Measurements from ENCODE around the gene ACTC1. TPM values are rescaled to one million over a fixed set of nuclear protein-coding genes. Genes with fewer than 3 reads are reported as not detected.
"Not testable (repeated sequence)": the region's sequence is repeated elsewhere in the genome, so short reads cannot be mapped to it uniquely, and the experiment has no call there.

Gene ACTC1
- total and polyA plus RNA-seq, 2 experiments from 2014 or later = 26.2 to 35.9 TPM

DNA sequence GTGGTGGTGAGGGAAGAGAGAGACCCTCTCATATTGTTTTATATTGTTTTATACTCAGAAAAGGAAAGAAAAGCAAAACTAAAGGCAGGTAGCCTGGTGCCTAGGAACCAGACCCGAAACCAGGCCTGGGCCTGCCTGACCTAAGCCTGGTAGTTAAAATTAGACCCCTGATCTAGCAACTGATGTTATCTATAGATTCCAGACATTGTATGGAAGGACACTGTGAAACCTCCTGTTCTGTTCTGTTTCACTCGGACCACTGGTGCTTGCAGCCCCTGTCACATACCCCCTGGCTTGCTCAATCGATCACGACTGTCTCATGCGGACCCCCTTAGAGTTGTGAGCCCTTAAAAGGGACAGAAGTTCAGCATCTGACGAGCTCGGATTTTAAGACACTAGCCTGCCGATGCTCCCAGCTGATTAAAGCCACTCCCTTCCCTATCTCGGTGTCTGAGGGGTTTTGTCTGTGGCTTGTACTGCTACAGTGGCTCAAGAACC lies 17.6 kb upstream of the ACTC1 start:
- not testable (repeated sequence) for H3K36me3 ChIP-seq (ENCODE audit: insufficient read depth); H3F3A ChIP-seq (replicated peaks; ENCODE audit: low read depth); H3K4me3 Mint-ChIP-seq; H2AFZ ChIP-seq; H3K27me3 ChIP-seq (ENCODE audit: insufficient read depth); H3K36me3 Mint-ChIP-seq (ENCODE audit: low read depth); H3K4me3 ChIP-seq; H3K4me2 ChIP-seq; DNase-seq (ENCODE audit: low spot score); H3K9me3 Mint-ChIP-seq; H3K9me2 ChIP-seq (ENCODE audit: insufficient read depth); H3K27ac Mint-ChIP-seq; H3K27ac ChIP-seq (ENCODE audit: low read depth); ATAC-seq; H3K4me1 Mint-ChIP-seq; H4K20me1 ChIP-seq (replicated peaks; ENCODE audit: insufficient read depth); H3K4me1 ChIP-seq (ENCODE audit: insufficient read depth); H3K27me3 Mint-ChIP-seq (ENCODE audit: insufficient read depth, low read depth, poor library complexity); H3K79me2 ChIP-seq (replicated peaks; ENCODE audit: insufficient read depth)

DNA sequence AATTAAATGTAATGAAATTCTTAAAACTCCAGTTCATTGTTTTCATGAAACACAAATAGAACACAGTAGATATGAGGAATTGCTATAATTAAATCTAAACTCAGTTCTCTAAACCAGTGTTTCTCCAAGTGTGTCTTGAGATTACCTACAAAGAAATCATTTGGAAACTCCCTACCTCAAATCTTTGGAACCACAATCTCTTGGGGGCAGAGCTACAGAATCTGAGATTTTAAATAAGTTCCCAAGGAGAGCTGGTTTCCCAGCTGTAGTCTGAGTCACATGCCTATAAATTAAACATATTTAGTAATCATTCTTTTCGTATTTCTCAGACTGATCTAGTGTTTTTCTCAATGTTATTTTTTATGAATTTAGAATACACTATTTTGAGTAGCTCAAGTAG lies 17.0 kb upstream of the ACTC1 start:
- Histone ChIP-seq H4K20me1 (replicated peaks; ENCODE audit: insufficient read depth) (no peaks in the 10 kb centered on the region), H3K9me2 (ENCODE audit: insufficient read depth) (no peaks in the 10 kb centered on the region), H3K36me3 (ENCODE audit: insufficient read depth) (no peaks in the 10 kb centered on the region), H3K4me1 (ENCODE audit: insufficient read depth) (no peaks in the 10 kb centered on the region), H3K4me3 (no peak overlapping the region), H3K27me3 (ENCODE audit: insufficient read depth) (no peaks in the 10 kb centered on the region), H3K4me2 (no peak overlapping the region), H3K79me2 (replicated peaks; ENCODE audit: insufficient read depth) (no peaks in the 10 kb centered on the region), H3F3A (replicated peaks; ENCODE audit: low read depth) (no peaks in the 10 kb centered on the region), H3K27ac (ENCODE audit: low read depth) (no peak overlapping the region), H2AFZ (no peak overlapping the region)
- ATAC-seq (no peak), DNase-seq (ENCODE audit: low spot score) (no peak)
- peaks cover 3% of the 10 kb centered on the region for H3K27me3 Mint-ChIP-seq (ENCODE audit: insufficient read depth, low read depth, poor library complexity)
- H3K36me3 Mint-ChIP-seq (ENCODE audit: low read depth) = 0 out of 3 replicates have a peak, but pooled peaks cover 2% of the 10 kb centered on the region
- H3K4me1 Mint-ChIP-seq = no peaks in the 10 kb centered on the region
- no peak overlapping the region for H3K4me3 Mint-ChIP-seq
- peaks cover 3% of the 10 kb centered on the region for H3K9me3 Mint-ChIP-seq
- H3K27ac Mint-ChIP-seq = no peak overlapping the region
- TF ChIP-seq, protein P1, sequence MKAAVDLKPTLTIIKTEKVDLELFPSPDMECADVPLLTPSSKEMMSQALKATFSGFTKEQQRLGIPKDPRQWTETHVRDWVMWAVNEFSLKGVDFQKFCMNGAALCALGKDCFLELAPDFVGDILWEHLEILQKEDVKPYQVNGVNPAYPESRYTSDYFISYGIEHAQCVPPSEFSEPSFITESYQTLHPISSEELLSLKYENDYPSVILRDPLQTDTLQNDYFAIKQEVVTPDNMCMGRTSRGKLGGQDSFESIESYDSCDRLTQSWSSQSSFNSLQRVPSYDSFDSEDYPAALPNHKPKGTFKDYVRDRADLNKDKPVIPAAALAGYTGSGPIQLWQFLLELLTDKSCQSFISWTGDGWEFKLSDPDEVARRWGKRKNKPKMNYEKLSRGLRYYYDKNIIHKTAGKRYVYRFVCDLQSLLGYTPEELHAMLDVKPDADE (IDR thresholded peaks at IDR 0.05) = no peak
- no peak for TF ChIP-seq ZNF114 (CRISPR knock-in tag; IDR thresholded peaks at IDR 0.05)
- TF ChIP-seq STAT1 (IDR thresholded peaks at IDR 0.05; ENCODE audit: unreplicated experiment) = no peak
- TF ChIP-seq CTCF (conservative IDR thresholded peaks at IDR 0.05; ENCODE audit: low read depth in 2 of 2) = no peak
- TF ChIP-seq NANOG (IDR thresholded peaks at IDR 0.05; ENCODE audit: borderline replicate concordance) = no peak
- TF ChIP-seq, protein P2, sequence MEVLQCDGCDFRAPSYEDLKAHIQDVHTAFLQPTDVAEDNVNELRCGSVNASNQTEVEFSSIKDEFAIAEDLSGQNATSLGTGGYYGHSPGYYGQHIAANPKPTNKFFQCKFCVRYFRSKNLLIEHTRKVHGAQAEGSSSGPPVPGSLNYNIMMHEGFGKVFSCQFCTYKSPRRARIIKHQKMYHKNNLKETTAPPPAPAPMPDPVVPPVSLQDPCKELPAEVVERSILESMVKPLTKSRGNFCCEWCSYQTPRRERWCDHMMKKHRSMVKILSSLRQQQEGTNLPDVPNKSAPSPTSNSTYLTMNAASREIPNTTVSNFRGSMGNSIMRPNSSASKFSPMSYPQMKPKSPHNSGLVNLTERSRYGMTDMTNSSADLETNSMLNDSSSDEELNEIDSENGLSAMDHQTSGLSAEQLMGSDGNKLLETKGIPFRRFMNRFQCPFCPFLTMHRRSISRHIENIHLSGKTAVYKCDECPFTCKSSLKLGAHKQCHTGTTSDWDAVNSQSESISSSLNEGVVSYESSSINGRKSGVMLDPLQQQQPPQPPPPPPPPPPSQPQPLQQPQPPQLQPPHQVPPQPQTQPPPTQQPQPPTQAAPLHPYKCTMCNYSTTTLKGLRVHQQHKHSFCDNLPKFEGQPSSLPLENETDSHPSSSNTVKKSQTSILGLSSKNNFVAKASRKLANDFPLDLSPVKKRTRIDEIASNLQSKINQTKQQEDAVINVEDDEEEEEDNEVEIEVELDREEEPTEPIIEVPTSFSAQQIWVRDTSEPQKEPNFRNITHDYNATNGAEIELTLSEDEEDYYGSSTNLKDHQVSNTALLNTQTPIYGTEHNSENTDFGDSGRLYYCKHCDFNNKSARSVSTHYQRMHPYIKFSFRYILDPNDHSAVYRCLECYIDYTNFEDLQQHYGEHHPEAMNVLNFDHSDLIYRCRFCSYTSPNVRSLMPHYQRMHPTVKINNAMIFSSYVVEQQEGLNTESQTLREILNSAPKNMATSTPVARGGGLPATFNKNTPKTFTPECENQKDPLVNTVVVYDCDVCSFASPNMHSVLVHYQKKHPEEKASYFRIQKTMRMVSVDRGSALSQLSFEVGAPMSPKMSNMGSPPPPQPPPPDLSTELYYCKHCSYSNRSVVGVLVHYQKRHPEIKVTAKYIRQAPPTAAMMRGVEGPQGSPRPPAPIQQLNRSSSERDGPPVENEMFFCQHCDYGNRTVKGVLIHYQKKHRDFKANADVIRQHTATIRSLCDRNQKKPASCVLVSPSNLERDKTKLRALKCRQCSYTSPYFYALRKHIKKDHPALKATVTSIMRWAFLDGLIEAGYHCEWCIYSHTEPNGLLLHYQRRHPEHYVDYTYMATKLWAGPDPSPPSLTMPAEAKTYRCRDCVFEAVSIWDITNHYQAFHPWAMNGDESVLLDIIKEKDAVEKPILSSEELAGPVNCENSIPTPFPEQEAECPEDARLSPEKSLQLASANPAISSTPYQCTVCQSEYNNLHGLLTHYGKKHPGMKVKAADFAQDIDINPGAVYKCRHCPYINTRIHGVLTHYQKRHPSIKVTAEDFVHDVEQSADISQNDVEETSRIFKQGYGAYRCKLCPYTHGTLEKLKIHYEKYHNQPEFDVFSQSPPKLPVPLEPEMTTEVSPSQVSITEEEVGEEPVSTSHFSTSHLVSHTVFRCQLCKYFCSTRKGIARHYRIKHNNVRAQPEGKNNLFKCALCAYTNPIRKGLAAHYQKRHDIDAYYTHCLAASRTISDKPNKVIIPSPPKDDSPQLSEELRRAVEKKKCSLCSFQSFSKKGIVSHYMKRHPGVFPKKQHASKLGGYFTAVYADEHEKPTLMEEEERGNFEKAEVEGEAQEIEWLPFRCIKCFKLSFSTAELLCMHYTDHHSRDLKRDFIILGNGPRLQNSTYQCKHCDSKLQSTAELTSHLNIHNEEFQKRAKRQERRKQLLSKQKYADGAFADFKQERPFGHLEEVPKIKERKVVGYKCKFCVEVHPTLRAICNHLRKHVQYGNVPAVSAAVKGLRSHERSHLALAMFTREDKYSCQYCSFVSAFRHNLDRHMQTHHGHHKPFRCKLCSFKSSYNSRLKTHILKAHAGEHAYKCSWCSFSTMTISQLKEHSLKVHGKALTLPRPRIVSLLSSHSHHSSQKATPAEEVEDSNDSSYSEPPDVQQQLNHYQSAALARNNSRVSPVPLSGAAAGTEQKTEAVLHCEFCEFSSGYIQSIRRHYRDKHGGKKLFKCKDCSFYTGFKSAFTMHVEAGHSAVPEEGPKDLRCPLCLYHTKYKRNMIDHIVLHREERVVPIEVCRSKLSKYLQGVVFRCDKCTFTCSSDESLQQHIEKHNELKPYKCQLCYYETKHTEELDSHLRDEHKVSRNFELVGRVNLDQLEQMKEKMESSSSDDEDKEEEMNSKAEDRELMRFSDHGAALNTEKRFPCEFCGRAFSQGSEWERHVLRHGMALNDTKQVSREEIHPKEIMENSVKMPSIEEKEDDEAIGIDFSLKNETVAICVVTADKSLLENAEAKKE (CRISPR knock-in tag; IDR thresholded peaks at IDR 0.05) = no peak
- no peak for TF ChIP-seq EZH2phosphoT487 (IDR thresholded peaks at IDR 0.05; ENCODE audit: unreplicated experiment)
- TF ChIP-seq JUNB (IDR thresholded peaks at IDR 0.05; ENCODE audit: unreplicated experiment) = no peak
- TF ChIP-seq CREB1 (CRISPR knock-in tag; IDR thresholded peaks at IDR 0.05; ENCODE audit: low read depth) = no peak
- no peak for TF ChIP-seq ZNF331 (CRISPR knock-in tag; IDR thresholded peaks at IDR 0.05; ENCODE audit: low read depth)
